HL-60 (cell line): Measurements from ENCODE around the gene COL24A1.

Experiments
- DNase-seq, 2 experiments: peaks; one replicate each; pipeline ENCODE4 v3.0.0-alpha.2; 2010 to 2020; ENCODE audit warnings: low read depth in 1 of 2, low spot score in 1 of 2
- H3K27ac ChIP-seq: fragments of 250-450 bp; sonication (Bioruptor Pico); replicated peaks from 2 replicates; pipeline ENCODE4 v1.5.1; 2020; ENCODE audit warnings: mild to moderate bottlenecking, moderate library complexity
- H3K27me3 ChIP-seq: fragments of 250-450 bp; sonication (Bioruptor Pico); 2 replicates; pipeline ENCODE4 v1.5.1; 2021; ENCODE audit warnings: mild to moderate bottlenecking, moderate library complexity; ENCODE audit not compliant: insufficient read depth, poor library complexity, severe bottlenecking
- H3K4me3 ChIP-seq: replicated peaks from 2 replicates; pipeline ENCODE4 v1.5.1; 2011; ENCODE audit warnings: mild to moderate bottlenecking, control low read depth, low read length; ENCODE audit not compliant: insufficient read depth
- CTCF ChIP-seq: IDR thresholded peaks from one replicate; pipeline ENCODE4 v1.5.1; 2011; ENCODE audit warnings: low read length, control low read depth, inconsistent platforms; ENCODE audit not compliant: insufficient read depth
- GABPA ChIP-seq: IDR thresholded peaks from 2 replicates; pipeline ENCODE4 v1.6.1; 2012; ENCODE audit warnings: low read depth
- POLR2AphosphoS5 ChIP-seq: IDR thresholded peaks from 2 replicates; pipeline ENCODE4 v1.6.1; 2012; ENCODE audit warnings: low read depth
- REST ChIP-seq: IDR thresholded peaks from 2 replicates; pipeline ENCODE4 v1.6.1; 2012; ENCODE audit warnings: low read depth; ENCODE audit not compliant: insufficient replicate concordance
- SPI1 ChIP-seq: IDR thresholded peaks from 2 replicates; pipeline ENCODE4 v1.6.1; 2012; ENCODE audit warnings: low read depth, mild to moderate bottlenecking, borderline replicate concordance

Gene COL24A1

GRCh38 chr1:85700422-85700821 lies 456.1 kb downstream of the COL24A1 start:
- Histone ChIP-seq H3K4me3 (no peak overlapping the region), H3K27ac (no peak overlapping the region), H3K27me3 (no peaks in the 10 kb centered on the region)
- TF ChIP-seq SPI1 (no peak), CTCF (no peak), GABPA (no peak), REST (no peak), POLR2AphosphoS5 (no peak)
- no peak for DNase-seq

GRCh38 chr1:85697895-85698294 lies 458.7 kb downstream of the COL24A1 start:
- H3K27ac ChIP-seq, result no peak overlapping the region
- no peak for DNase-seq
- no peak overlapping the region for H3K4me3 ChIP-seq
- no peak for TF ChIP-seq REST
- TF ChIP-seq SPI1, result no peak
- no peak for TF ChIP-seq POLR2AphosphoS5
- no peak for TF ChIP-seq CTCF
- no peak for TF ChIP-seq GABPA
- no peaks in the 10 kb centered on the region for H3K27me3 ChIP-seq

- Histone ChIP-seq H3K27ac (no peak overlapping the region), H3K4me3 (no peak overlapping the region), H3K27me3 (no peaks in the 10 kb centered on the region)
- no peak for DNase-seq
- TF ChIP-seq POLR2AphosphoS5 (no peak), REST (no peak), SPI1 (no peak), CTCF (no peak), GABPA (no peak)
Measured at GRCh38 chr1:85692730-85693314, 463.8 kb downstream of the COL24A1 start.
